GM12878 (cell line): ENCODE data around the gene CD84. TPM values are rescaled to one million over a fixed set of nuclear protein-coding genes. Genes with fewer than 3 reads are reported as not detected.

Experiments
- ASH2L ChIP-seq: fragments of 300-600, 200-600 bp; sonication (generic); IDR thresholded peaks from 2 replicates; pipeline ENCODE4 v1.6.1; 2017; ENCODE audit warnings: low read depth, mild to moderate bottlenecking, borderline replicate concordance
- CREB1 ChIP-seq: IDR thresholded peaks from 2 replicates; pipeline ENCODE4 v1.6.1; 2012; ENCODE audit warnings: low read depth, mild to moderate bottlenecking, inconsistent platforms
- CUX1 ChIP-seq: IDR thresholded peaks from 2 replicates; pipeline ENCODE4 v1.6.1; 2012; ENCODE audit warnings: improper control_type of control experiment, low read depth, low read length; ENCODE audit not compliant: insufficient replicate concordance
- EP300 ChIP-seq, 2 experiments: fragments of 150-350 bp in 1 of 2; IDR thresholded peaks; 2 replicates each; pipeline ENCODE4 v1.6.1; 2011 to 2012; ENCODE audit warnings: low read depth in 2 of 2, low read length in 2 of 2, borderline replicate concordance in 1 of 2, improper control_type of control experiment in 1 of 2, inconsistent platforms in 1 of 2; ENCODE audit not compliant: control insufficient read depth in 1 of 2
- HDAC2 ChIP-seq: fragments of 200-600 bp; sonication (generic); IDR thresholded peaks from 2 replicates; pipeline ENCODE4 v1.6.1; 2017
- IRF4 ChIP-seq: IDR thresholded peaks from 2 replicates; pipeline ENCODE4 v1.6.1; 2011; ENCODE audit warnings: low read depth, low read length
- MEF2B ChIP-seq: fragments of 450-650 bp; IDR thresholded peaks from 2 replicates; pipeline ENCODE4 v1.6.1; 2018; ENCODE audit warnings: mild to moderate bottlenecking, moderate library complexity; ENCODE audit not compliant: partially characterized antibody, poor library complexity, severe bottlenecking
- SMC3 ChIP-seq: IDR thresholded peaks from 2 replicates; pipeline ENCODE4 v1.6.1; 2011; ENCODE audit warnings: low read length, improper control_type of control experiment, borderline replicate concordance
- STAT3 ChIP-seq: IDR thresholded peaks from 2 replicates; pipeline ENCODE4 v1.6.1; 2011; ENCODE audit warnings: low read depth, low read length, improper control_type of control experiment
- SUPT20H ChIP-seq: IDR thresholded peaks from 2 replicates; pipeline ENCODE4 v1.6.1; 2011; ENCODE audit warnings: low read depth, mild to moderate bottlenecking, low read length, moderate library complexity, borderline replicate concordance; ENCODE audit not compliant: control insufficient read depth
- polyA plus RNA-seq, 11 experiments: library from polyadenylated mRNA; depleted of rRNA in 4 of 11; unstranded in 6 of 11; stranded (reverse) in 5 of 11; fragments of >200 nt; fragmentation: Nextera tagmentation in 4 of 11; fragmentation: Illumina TruSeq in 1 of 11; extraction: Ambion mirVana in 4 of 11; extraction: Trizol in 1 of 11; gene quantifications; 1 replicate in 1 of 11; 2 replicates in 10 of 11; pipeline versions ENCODE4 v1.2.1 to v1.2.3, GENCODE V29; 2011 to 2016; ENCODE audit warnings: inconsistent platforms in 2 of 11, missing spikeins in 2 of 11, low read depth in 1 of 11
- total RNA-seq, 4 experiments: library from RNA; depleted of rRNA in 3 of 4; stranded (reverse); fragments of >200 nt in 3 of 4; fragmentation: Illumina TruSeq in 1 of 4; extraction: Trizol in 1 of 4; gene quantifications; 2 replicates each; pipeline versions ENCODE4 v1.2.1 to v1.2.3, GENCODE V29; 2013 to 2021
- TF ChIP-seq, protein P1 (sequence below): IDR thresholded peaks from 2 replicates; pipeline ENCODE4 v1.6.1; 2012; ENCODE audit warnings: mild to moderate bottlenecking, low read depth, low read length

CD84 gene
- total and polyA plus RNA-seq, 10 of the 15 experiments (the other 5 are each of a cell fraction or from before 2014, with no cell fraction given), result 3.4 to 20.3 (median 11.7) TPM

DNA sequence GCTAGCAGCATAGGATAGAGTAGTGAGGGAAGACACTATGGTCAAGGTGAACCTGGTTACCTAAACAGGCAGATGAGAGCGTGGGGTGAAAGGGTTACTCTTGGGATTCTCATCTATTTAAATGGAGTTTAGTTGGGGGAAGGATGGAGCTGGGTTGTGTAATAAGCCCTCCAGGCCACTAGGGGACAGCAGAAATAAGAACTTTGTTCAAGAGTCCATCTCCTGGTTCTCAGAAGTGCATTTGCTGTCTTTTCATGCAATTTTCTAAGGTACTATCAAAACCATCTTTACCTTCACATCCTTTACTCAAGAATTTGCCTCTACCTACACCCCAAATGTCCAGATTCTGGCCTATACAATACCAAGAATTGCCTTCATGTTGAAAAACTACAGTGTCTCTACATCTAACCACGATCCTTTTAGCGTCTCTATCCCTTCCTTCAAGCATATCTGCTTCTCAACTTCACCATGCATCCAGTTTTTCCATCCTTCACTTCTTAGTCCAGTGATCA, 39.5 kb upstream of the CD84 start (continued):
- TF ChIP-seq, protein P1, sequence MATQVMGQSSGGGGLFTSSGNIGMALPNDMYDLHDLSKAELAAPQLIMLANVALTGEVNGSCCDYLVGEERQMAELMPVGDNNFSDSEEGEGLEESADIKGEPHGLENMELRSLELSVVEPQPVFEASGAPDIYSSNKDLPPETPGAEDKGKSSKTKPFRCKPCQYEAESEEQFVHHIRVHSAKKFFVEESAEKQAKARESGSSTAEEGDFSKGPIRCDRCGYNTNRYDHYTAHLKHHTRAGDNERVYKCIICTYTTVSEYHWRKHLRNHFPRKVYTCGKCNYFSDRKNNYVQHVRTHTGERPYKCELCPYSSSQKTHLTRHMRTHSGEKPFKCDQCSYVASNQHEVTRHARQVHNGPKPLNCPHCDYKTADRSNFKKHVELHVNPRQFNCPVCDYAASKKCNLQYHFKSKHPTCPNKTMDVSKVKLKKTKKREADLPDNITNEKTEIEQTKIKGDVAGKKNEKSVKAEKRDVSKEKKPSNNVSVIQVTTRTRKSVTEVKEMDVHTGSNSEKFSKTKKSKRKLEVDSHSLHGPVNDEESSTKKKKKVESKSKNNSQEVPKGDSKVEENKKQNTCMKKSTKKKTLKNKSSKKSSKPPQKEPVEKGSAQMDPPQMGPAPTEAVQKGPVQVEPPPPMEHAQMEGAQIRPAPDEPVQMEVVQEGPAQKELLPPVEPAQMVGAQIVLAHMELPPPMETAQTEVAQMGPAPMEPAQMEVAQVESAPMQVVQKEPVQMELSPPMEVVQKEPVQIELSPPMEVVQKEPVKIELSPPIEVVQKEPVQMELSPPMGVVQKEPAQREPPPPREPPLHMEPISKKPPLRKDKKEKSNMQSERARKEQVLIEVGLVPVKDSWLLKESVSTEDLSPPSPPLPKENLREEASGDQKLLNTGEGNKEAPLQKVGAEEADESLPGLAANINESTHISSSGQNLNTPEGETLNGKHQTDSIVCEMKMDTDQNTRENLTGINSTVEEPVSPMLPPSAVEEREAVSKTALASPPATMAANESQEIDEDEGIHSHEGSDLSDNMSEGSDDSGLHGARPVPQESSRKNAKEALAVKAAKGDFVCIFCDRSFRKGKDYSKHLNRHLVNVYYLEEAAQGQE, result no peak
- TF ChIP-seq SUPT20H, result no peak
- TF ChIP-seq IRF4, result peak; percentile 9; the same call in 1 of the 2 replicates
- TF ChIP-seq HDAC2, result no peak
- TF ChIP-seq MEF2B, result no peak
- TF ChIP-seq CUX1, result peak; percentile 62
- peak; percentile 61; the same call in 1 of the 2 replicates for TF ChIP-seq SMC3
- TF ChIP-seq CREB1, result peak; percentile 23; the same call in 1 of the 2 replicates
- no peak for TF ChIP-seq EP300 (IDR thresholded peaks at IDR 0.05; ENCODE audit: borderline replicate concordance in 1 of 2, control insufficient read depth in 1 of 2, low read depth in 2 of 2, low read length in 2 of 2)
- TF ChIP-seq ASH2L, result no peak
- no peak for TF ChIP-seq STAT3
